Activated CD4-positive, alpha-beta T cell treated with anti-CD3 and anti-CD28 coated beads, Interleukin-2, amount 50 U/mL, for 16 hours (primary cell): ENCODE results near the gene ENOX2.
"Not testable (repeated sequence)": the region's sequence is repeated elsewhere in the genome, so short reads cannot be mapped to it uniquely, and the experiment has no call there.

Experiments used
- DNase-seq: peaks from one replicate; pipeline ENCODE4 v3.0.0-alpha.2; 2020

The ENOX2 gene

DNA sequence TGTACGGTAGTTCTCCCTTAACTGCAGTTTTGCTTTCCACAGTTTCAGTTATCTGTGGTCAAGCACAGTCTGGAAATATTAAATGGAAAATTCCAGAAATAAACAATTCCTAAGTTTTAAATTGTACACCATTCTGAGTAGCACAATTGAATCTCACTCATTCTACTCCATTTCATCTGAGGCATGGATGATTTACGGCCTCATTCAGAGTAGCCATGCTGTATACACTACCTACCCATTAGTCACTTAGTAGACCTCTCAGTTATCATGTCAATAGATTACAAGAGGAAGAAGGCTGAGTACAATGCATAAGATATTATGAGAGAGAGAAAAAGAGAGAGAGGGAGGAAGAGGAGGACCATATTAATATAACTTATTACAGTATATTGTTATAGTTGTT, 77.5 kb downstream of the ENOX2 start:
- no peak for DNase-seq

- not testable (repeated sequence) for DNase-seq
Measured at GRCh38 chrX:130819367-130819766, 83.6 kb downstream of the ENOX2 start.

DNA sequence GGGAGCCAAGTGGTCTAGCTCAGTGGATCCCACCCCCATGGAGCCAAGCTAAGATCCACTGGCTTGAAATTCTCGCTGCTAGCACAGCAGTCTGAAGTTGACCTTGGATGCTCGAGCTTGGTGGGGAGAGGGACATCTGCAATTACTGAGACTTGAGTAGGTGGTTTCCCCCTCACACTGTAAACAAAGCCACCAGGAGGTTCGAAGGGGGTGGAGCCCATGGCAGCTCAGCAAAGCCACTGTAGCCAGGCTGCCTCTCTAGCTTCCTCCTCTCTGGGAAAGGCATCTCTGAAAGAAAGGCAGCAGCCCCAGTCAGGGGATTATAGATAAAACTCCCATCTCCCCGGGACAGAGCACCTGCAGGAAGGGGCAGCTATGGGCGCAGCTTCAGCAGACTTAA, 89.1 kb downstream of the ENOX2 start:
- DNase-seq, result not testable (repeated sequence)

GRCh38 chrX:130810561-130810960, 92.4 kb downstream of the ENOX2 start:
- no peak for DNase-seq

GRCh38 chrX:130805903-130806302, 97.1 kb downstream of the ENOX2 start:
- DNase-seq, result no peak

DNA sequence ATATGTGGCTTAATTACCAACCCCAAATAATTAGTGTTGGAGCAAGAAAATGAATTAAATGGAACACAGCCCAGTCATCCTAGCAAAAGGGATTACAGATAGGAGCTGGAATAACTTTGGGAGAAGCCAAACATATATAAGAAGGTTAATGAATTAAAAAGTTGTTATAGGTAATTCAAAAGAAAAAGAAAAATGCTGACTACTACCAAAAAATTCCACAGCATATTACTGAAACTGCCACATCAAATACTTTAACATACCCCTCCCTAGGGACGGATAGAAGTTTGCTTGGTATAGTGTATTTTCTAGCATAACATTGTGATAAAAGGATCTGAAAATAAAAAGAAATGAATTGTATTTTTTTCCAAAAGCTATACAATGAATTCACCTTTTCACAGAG, 99.5 kb downstream of the ENOX2 start:
- DNase-seq, result no peak

DNA sequence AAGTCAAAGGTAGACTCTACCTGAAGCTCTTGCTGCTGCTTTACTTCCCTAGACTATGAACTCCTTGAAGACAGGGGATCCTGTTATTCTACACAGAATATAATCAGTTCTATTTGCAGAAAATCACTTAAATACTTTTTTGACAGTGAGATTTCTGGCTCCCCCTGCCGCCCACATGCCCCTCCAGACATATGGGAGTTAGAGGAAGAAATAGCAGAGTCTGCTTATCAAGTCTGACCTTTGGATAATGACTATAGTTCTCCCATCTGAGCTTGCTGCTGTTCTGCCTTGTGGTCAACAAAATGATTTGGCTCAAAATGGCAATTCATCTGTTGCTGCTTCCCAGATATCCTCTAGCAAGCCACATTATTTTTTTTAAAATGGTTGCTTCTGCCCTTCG, 101.1 kb downstream of the ENOX2 start:
- no peak for DNase-seq

DNA sequence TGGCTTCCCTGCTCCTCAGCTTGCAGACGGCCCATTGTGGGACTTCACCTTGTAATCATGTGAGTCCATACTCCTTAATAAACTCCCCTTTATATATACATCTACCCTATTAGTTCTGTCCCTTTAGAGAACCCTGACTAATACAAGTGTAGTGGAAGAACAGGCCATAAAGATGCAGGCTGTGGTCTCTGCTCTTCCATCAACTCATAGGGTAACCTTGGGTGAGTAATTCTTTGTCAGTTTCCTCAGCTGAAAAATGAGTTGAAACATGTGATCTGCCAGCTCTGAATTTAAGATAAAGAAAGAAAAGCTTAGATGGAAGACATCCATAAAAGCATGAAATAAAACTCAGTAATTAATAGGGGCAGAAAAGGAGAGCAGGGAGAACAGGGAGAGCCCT, 103.6 kb downstream of the ENOX2 start:
- DNase-seq, result no peak

GRCh38 chrX:130793975-130794374, 109.0 kb downstream of the ENOX2 start:
- no peak for DNase-seq

DNA sequence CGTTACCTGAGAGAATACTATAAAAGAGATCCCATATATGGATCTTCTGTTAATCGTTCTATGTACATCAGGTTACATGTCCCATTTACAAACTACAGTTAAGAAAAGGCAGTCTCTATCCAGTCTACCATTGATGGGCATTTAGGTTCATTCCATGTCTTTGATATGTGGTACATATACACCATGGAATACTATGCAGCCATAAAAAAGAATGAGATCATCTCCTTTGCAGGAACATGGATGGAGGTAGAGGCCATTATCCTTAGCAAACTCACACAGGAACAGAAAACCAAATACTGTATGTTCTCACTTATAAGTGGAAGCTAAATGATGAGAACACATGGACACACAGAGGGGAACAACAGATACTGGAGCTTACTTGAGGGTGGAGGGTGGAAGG, 111.1 kb downstream of the ENOX2 start:
- not testable (repeated sequence) for DNase-seq

DNA sequence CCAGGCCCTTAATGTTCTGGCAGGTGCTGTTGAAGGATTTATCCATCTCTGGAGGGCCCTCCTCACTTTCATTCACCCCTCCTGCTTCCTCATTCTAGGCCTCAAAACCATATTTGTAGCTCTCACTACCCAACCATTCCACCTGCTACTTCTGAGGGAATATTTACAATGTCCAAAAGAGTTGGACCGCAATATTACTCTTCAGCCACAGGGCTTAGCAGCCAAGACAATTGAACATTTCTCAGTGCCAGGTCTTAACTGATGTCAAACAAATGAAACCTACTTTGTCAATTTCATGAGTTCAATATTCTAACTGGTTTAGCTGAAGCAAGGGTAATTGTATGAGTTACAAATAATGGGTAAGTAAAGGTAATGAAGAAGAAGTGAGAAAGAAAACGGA, 113.2 kb downstream of the ENOX2 start:
- no peak for DNase-seq

GRCh38 chrX:130788786-130789581, 114.0 kb downstream of the ENOX2 start:
- no peak for DNase-seq

GRCh38 chrX:130786030-130786429, 117.0 kb downstream of the ENOX2 start:
- no peak for DNase-seq

DNA sequence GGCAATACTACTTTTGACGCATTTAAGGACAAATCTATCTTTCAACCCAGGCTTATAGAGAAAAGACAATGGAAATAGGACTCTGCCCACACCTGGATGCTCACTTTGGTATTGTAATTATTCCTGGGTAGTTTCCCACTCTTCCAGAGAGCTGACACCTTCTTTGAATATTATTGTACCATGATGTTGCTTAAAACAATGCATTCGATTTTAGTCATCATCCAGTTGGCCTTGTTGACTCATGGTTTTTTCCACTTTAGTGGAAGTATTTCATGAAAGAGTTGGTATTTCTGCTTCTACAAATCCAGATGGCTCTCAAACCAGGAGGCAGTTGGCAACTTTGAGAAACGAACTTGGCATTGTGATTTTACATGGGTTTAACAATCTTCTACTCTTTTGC, 124.2 kb downstream of the ENOX2 start:
- DNase-seq, result no peak

- DNase-seq, result no peak
Measured at GRCh38 chrX:130775849-130776248, 127.2 kb downstream of the ENOX2 start.

DNA sequence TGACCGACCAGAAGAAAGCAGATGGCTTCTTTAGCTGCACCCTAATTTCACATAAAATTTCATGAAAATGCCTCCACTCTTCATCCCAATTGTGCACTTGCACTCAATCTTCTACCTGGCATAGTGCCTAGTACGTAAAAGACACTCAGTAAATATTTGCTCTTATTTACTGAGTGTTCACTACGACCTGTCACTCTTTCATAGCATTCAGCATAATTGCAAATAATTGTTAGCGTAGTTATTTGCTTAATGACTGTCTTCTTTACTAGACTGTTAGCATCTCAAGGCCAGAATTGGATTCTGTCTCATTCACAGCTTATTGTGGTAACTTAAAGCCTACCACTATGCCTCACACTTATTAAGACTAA, 130.2 kb downstream of the ENOX2 start:
- DNase-seq, result no peak

DNA sequence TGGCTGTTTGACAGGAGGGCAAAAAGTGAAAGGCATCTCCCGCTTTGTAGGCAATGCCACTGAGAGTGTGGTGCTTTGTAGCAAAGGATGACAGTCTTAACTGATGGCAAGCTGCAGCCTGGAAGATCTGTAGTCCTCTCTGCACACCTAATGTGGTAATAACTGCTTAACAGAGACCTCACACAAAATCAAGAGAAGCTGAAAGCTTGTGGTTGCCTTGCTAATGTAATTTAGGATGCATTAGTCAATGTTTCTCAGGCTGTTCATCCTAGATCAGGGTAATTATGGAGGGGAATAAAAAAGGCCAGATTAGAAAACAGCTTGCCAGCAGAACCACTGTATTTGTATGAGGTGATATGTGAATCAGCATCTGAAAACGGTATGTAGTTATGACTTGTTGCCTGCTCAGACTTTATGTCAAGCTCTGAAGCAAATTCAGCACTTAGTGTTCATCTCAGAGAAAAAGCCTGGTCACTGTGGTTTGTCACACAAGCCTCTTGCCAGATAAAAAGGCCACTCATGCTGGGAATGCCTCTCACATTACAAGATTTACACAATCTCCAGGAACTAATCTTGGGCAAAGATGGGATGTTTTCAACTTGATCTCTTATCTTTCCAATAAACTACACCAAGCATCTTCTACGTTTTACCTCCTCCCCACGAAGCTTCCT, 130.8 kb downstream of the ENOX2 start:
- DNase-seq, result peak; percentile 32

GRCh38 chrX:130771648-130772047, 131.4 kb downstream of the ENOX2 start:
- peak; percentile 14 for DNase-seq

DNA sequence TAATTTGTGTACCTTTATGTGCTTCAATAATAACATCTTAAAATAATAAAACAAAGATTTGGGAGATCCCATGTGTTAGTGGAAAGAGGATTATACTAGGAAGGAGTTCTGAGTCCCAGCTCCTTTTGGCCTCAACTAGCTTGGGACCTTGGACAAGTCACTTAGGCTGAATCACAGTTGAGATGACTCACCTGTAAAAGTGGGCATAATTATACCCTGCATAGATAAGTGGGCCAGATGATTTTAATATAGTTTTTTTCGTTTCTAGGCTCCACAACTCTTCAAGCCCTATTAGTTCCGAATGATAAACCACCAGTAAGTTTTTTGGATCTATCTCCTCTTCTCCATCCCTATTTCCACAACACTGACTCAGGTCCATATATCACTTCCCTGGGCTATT, 131.8 kb downstream of the ENOX2 start:
- no peak for DNase-seq

DNA sequence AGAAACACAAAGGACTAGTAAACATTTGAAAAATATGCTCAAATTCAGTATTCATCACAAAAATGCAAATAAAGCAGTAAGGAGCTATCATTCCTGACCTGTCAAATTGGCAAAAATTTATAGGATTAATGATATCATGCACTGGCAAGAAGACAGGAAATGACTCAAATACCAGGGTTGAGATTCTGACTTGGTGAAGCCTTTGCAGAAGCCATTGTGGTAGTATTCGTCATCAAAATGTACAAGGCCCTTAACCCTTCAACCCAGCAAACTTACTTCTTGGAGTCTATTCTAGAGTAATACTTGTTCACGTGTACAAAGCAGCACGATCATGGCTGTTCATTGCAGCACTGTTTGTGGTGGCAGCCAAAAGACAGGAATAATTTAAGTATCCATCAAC, 132.4 kb downstream of the ENOX2 start:
- DNase-seq, result peak; percentile 43

GRCh38 chrX:130769835-130770234, 133.2 kb downstream of the ENOX2 start:
- no peak for DNase-seq

GRCh38 chrX:130758072-130758471, 144.9 kb downstream of the ENOX2 start:
- no peak for DNase-seq

DNA sequence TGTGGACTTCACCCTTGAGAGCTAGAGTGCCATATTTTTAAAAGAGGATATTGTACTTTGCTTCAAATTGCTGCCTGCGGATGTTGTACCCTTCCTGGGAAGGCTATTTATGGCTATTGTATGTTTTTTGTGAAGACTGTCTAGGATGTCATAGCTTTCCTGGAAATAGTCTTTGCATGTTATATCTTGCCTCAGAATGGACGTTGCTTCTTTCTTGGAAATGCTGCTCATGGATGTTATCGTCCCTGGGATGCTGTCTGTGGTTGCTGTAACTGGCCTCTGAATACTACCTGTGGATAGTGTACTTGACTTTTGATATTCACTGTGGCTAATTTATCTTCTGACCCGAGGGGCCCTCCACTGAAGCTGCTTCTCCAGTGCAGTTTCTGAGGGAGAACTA, 146.8 kb downstream of the ENOX2 start:
- DNase-seq, result no peak

GRCh38 chrX:130754353-130754752, 148.7 kb downstream of the ENOX2 start:
- no peak for DNase-seq
